ENCODE data around the gene ZBTB8A. TPM values are rescaled to one million over a fixed set of nuclear protein-coding genes. Genes with fewer than 3 reads are reported as not detected.

Gene ZBTB8A
- total and polyA plus RNA-seq, 2 of the 8 experiments (the other 6 are each of a cell fraction or from before 2014, with no cell fraction given), result 2.9 to 10.4 TPM

DNA sequence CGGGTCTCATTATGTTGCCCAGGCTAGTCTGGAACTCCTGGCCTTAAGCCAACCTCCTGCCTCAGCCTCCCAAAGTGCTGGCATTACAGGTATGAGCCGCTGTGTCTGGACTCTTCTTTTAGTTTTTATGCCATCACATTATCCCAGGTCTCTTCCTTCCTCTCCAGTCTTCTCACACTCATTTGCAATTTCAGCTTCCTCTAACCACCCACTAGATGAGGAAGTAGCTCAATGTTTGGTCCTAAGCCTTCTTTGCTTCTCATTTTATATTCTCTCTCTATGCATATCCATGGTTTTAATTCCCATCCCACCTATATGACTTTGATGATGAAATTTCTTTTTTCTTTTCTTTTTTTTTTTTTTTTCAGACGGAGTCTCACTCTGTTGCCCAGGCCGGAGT is 3.1 kb upstream of the ZBTB8A start (continued):
- TF ChIP-seq CHD7 (IDR thresholded peaks at IDR 0.05; ENCODE audit: insufficient replicate concordance, low read length) (no peak), SRF (IDR thresholded peaks at IDR 0.05; ENCODE audit: low read depth, low read length) (no peak), RNF2 (IDR thresholded peaks at IDR 0.05; ENCODE audit: borderline replicate concordance, low read depth, low read length, missing control alignments, poor library complexity, severe bottlenecking) (no peak), GABPA (IDR thresholded peaks at IDR 0.05; ENCODE audit: borderline replicate concordance, insufficient read depth, low read length) (no peak), SP4 (IDR thresholded peaks at IDR 0.05; ENCODE audit: low read length) (no peak)
